ENCODE measurements around the gene CCDC116.
"Not testable (repeated sequence)": the region's sequence is repeated elsewhere in the genome, so short reads cannot be mapped to it uniquely, and the experiment has no call there.

DNA sequence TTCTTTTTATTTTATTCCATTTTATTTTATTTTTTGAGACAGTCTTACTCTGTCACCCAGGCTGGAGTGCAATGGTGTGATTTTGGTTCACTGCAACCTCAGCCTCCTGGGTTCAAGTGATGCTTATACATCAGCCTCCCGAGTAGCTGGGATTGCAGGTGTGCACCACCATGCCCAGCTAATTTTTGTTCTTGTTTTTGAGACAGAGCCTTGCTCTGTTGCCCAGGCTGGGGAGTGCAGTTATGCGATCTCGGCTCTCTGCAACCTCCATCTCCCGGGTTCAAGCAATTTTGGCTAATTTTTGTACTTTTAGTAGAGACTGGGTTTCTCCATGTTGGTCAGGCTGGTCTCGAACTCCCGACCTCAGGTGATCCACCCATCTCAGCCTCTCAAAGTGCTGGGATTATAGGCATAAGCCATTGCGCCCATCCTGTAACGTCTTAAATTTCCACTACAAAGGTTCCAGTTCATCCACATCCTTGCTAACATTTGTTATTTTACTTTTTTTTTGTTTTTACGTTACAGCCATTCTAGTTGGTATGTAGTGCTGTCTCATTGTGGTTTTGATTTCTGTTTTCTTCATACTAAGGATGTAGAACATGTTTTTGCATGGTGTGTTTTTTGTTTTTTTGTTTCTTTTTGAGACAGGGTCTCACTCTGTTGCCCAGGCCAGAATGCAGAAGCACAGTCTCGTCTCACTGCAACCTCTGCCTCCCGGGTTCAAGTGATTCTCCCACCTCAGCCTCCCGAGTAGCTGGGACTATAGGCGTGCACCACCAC, 36.0 kb upstream of the CCDC116 start:
- not testable (repeated sequence) for TF ChIP-seq CTCF (IDR thresholded peaks at IDR 0.05; ENCODE audit: poor library complexity); EZH2phosphoT487 (IDR thresholded peaks at IDR 0.05; ENCODE audit: low read depth, severe bottlenecking, unreplicated experiment); EZH2 (IDR thresholded peaks at IDR 0.05; ENCODE audit: borderline replicate concordance)

Measured in hepatocyte (in vitro differentiated cells).